ENCODE measurements around the gene ILF2.
A peak's percentile ranks its signal among the peaks of the same experiment; 100 is the strongest.
"Not testable (repeated sequence)": the region's sequence is repeated elsewhere in the genome, so short reads cannot be mapped to it uniquely, and the experiment has no call there.

Gene ILF2

GRCh38 chr1:153679337-153680119 is 8.7 kb upstream of the ILF2 start:
- no peak for DNase-seq (ENCODE audit: low read depth in 2 of 2)

- no peak for DNase-seq (ENCODE audit: low read depth in 2 of 2)
Observed at GRCh38 chr1:153678519-153679336, 7.9 kb upstream of the ILF2 start, which contains the start of gene NPR1. Gene NPR1 (plus strand): TSS chr1:153678688. CDS start chr1:153679109, 421 bp downstream.

GRCh38 chr1:153677718-153678518 is 7.1 kb upstream of the ILF2 start:
- DNase-seq (ENCODE audit: low read depth in 2 of 2): no peak

- no peak for DNase-seq (ENCODE audit: low read depth in 2 of 2)
Observed at GRCh38 chr1:153673511-153673910, 2.7 kb upstream of the ILF2 start.

- DNase-seq (ENCODE audit: low read depth in 2 of 2): peak; percentile 34 to 48
Observed at GRCh38 chr1:153671628-153672353, 998 bp upstream of the ILF2 start.

GRCh38 chr1:153670257-153670858 is 435 bp downstream of the ILF2 start:
- DNase-seq (ENCODE audit: low read depth in 2 of 2): no peak

- no peak for DNase-seq (ENCODE audit: low read depth in 2 of 2)
Observed at GRCh38 chr1:153669606-153670005, 1.2 kb downstream of the ILF2 start.

GRCh38 chr1:153668672-153669071 is 2.1 kb downstream of the ILF2 start:
- not testable (repeated sequence) for DNase-seq (ENCODE audit: low read depth in 2 of 2)

- no peak for DNase-seq (ENCODE audit: low read depth in 2 of 2)
Observed at GRCh38 chr1:153667439-153667838, 3.4 kb downstream of the ILF2 start.

- DNase-seq (ENCODE audit: low read depth in 2 of 2): no peak
Observed at GRCh38 chr1:153663211-153663610, 7.6 kb downstream of the ILF2 start.

GRCh38 chr1:153662269-153662668 is 8.5 kb downstream of the ILF2 start:
- no peak for DNase-seq (ENCODE audit: low read depth in 2 of 2)

GRCh38 chr1:153661111-153661708 is 9.6 kb downstream of the ILF2 start:
- DNase-seq (ENCODE audit: low read depth in 2 of 2): no peak

- no peak for DNase-seq (ENCODE audit: low read depth in 2 of 2)
Observed at GRCh38 chr1:153659656-153660055, 11.1 kb downstream of the ILF2 start.

GRCh38 chr1:153659175-153659534 is 11.6 kb downstream of the ILF2 start:
- DNase-seq (ENCODE audit: low read depth in 2 of 2): no peak

- peak; percentile 88 to 89 for DNase-seq (ENCODE audit: low read depth in 2 of 2)
Observed at GRCh38 chr1:153658400-153659174, 12.2 kb downstream of the ILF2 start, which contains the start of gene SNAPIN. Gene SNAPIN (plus strand): TSS chr1:153658703. CDS start chr1:153658744, 41 bp downstream.

- DNase-seq (ENCODE audit: low read depth in 2 of 2): no peak
Observed at GRCh38 chr1:153655333-153655732, 15.5 kb downstream of the ILF2 start.

GRCh38 chr1:153652805-153653500 is 17.8 kb downstream of the ILF2 start:
- no peak for DNase-seq (ENCODE audit: low read depth in 2 of 2)

- DNase-seq (ENCODE audit: low read depth in 2 of 2): no peak
Observed at GRCh38 chr1:153651771-153652170, 19.0 kb downstream of the ILF2 start.

GRCh38 chr1:153649863-153650235 is 20.9 kb downstream of the ILF2 start:
- no peak for DNase-seq (ENCODE audit: low read depth in 2 of 2)

Data from stimulated activated CD8-positive, alpha-beta memory T cell treated with anti-CD3 and anti-CD28 coated beads, Interleukin-15, amount 100 ng/mL, for 48 hours (primary cell).